Activated naive CD4-positive, alpha-beta T cell treated with anti-CD3 and anti-CD28 coated beads, Interleukin-2, amount 50 U/mL, for 72 hours (primary cell): ENCODE measurements around the gene CNTNAP2. TPM values are rescaled to one million over a fixed set of nuclear protein-coding genes. Genes with fewer than 3 reads are reported as not detected.

ENCODE experiments used
- ATAC-seq, 2 donors: fragments of 150-1000 bp; cut with Tn5 transposase; 2 replicates each; pipeline ENCODE4 v1.10.0; 2021; ENCODE audit warnings: mild to moderate bottlenecking in 2 of 2, moderate library complexity in 2 of 2
- DNase-seq, 2 donors: peaks; one replicate each; pipeline ENCODE4 v3.0.0; 2021 to 2022; ENCODE audit warnings: low spot score in 2 of 2
- H3K27ac Mint-ChIP-seq, 2 donors: one replicate each; pipeline ENCODE4 v1.8.0; 2022; ENCODE audit warnings: mild to moderate bottlenecking in 2 of 2, mixed read lengths in 2 of 2
- H3K36me3 Mint-ChIP-seq, 2 donors: one replicate each; pipeline ENCODE4 v1.8.0; 2022; ENCODE audit warnings: mixed read lengths in 2 of 2
- H3K9me3 Mint-ChIP-seq, 2 donors: one replicate each; pipeline ENCODE4 v1.8.0; 2022; ENCODE audit warnings: mixed read lengths in 2 of 2
- total RNA-seq, 2 donors: library from RNA; stranded (reverse); gene quantifications; one replicate each; pipeline ENCODE4 v1.2.3, GENCODE V29; 2022

Gene CNTNAP2
- total RNA-seq, 2 donors from 2014 or later, result not detected

GRCh38 chr7:147033641-147034040, 917.0 kb downstream of the CNTNAP2 start:
- ATAC-seq (no peak), DNase-seq (no peak)
- Mint-ChIP-seq H3K9me3 (peaks cover 14 to 18% of the 10 kb centered on the region in 2 donors), H3K27ac (no peak overlapping the region), H3K36me3 (no peaks in the 10 kb centered on the region)

- Mint-ChIP-seq H3K36me3 (no peaks in the 10 kb centered on the region), H3K27ac (no peak overlapping the region), H3K9me3 (peaks cover 0 to 13% of the 10 kb centered on the region in 2 donors)
- DNase-seq (no peak), ATAC-seq (no peak)
Observed at GRCh38 chr7:147041438-147041837, 924.8 kb downstream of the CNTNAP2 start.

- ATAC-seq (no peak), DNase-seq (no peak)
- H3K9me3 Mint-ChIP-seq, result peaks cover 0 to 4% of the 10 kb centered on the region in 2 donors
- no peak overlapping the region for H3K27ac Mint-ChIP-seq
- H3K36me3 Mint-ChIP-seq, result no peaks in the 10 kb centered on the region
Observed at GRCh38 chr7:147044941-147045340, 928.3 kb downstream of the CNTNAP2 start.

DNA sequence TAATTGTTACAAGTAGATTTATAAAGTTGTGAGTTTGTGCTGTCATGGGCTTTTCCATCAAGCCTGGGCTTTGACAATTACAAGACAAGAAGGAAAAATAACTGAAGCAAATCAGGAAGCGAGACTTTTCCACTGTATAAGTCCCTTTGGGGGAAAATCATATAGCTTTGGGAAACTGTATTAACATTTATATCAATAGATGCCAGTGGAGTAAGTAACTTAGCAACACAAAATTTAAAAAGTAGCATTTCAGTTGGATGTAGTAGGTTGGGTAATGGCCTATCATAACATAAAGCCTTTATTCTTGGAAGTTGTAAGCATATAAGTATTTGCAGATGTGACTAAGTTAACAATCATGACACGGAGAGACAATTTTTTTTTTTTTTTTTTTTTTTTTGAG, 931.1 kb downstream of the CNTNAP2 start:
- no peak overlapping the region for H3K27ac Mint-ChIP-seq
- ATAC-seq, result no peak

DNA sequence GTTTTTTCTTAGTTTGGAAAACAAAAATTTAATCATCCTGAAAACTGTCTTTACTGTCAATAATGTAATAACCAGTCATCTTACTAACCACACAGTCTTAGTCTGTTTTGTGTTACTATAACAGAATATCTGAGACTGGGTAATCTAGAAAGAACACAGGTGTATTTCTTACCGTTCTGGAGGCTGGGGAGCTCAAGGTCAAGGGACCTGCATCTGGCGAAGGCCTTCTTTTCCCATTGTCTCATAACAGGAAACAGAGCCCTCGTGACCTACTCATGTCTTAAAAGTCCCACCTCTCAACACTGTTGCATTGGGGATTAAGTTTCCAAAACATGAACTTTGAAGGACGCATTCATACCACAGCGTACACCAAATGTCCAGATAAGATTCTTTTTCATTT, 932.3 kb downstream of the CNTNAP2 start:
- DNase-seq, result no peak
- no peak overlapping the region for H3K27ac Mint-ChIP-seq
- peaks cover 0 to 8% of the 10 kb centered on the region in 2 donors for H3K9me3 Mint-ChIP-seq
- ATAC-seq, result no peak
- H3K36me3 Mint-ChIP-seq, result no peaks in the 10 kb centered on the region

More for the DNA sequence above, 931.1 kb downstream of the CNTNAP2 start:
- Mint-ChIP-seq H3K36me3 (no peaks in the 10 kb centered on the region), H3K9me3 (peaks cover 0 to 8% of the 10 kb centered on the region in 2 donors)
- DNase-seq, result no peak

DNA sequence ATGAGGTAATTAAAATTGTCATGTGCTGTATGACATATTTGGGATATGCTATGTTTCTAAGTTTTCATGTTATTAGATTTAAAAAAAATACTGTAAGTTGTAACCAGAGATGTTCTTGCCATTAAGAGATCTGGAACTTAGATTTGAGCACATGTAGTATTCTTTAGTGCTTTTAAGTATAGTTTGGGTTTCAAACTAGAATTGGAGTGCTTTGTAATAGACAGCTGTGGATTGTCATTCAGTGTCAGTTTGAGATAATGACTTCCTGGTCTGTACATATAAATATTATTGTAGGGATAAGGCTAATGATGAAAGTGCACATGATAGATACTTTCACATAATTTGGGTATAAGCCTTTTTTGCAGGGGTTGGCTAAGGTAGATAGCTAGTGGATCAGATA, 936.2 kb downstream of the CNTNAP2 start:
- ATAC-seq (no peak), DNase-seq (no peak)
- no peaks in the 10 kb centered on the region for H3K36me3 Mint-ChIP-seq
- H3K27ac Mint-ChIP-seq, result no peak overlapping the region
- peaks cover 0 to 5% of the 10 kb centered on the region in 2 donors for H3K9me3 Mint-ChIP-seq

- no peak overlapping the region for H3K27ac Mint-ChIP-seq
- ATAC-seq (no peak), DNase-seq (no peak)
- H3K9me3 Mint-ChIP-seq, result peaks cover 0 to 5% of the 10 kb centered on the region in 2 donors
- H3K36me3 Mint-ChIP-seq, result no peaks in the 10 kb centered on the region
Observed at GRCh38 chr7:147053746-147054145, 937.1 kb downstream of the CNTNAP2 start.

DNA sequence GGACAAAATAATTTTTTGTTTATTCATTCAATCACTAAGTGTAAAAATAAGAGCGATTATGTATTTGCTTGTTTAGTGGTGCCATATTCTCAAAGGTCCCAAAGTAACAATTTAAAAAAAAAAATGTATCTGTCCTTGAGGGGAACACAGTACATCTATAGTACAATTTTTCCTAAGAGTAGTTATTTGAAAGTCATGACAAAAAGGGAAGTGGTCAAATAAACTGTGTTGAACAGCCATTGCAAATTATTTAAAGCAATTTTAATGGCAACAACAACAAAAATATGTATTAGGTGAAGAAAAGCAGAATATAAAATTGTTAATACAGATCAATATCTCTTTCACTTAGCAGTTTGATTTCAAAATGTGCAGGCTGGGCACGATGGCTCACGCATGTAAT, 943.5 kb downstream of the CNTNAP2 start:
- no peak overlapping the region for H3K27ac Mint-ChIP-seq
- no peak for ATAC-seq

GRCh38 chr7:147062897-147063296, 946.3 kb downstream of the CNTNAP2 start:
- H3K9me3 Mint-ChIP-seq, result peaks cover 0 to 4% of the 10 kb centered on the region in 2 donors
- H3K36me3 Mint-ChIP-seq, result no peaks in the 10 kb centered on the region

More for the DNA sequence above, 943.5 kb downstream of the CNTNAP2 start:
- Mint-ChIP-seq H3K9me3 (peaks cover 0 to 4% of the 10 kb centered on the region in 2 donors), H3K36me3 (no peaks in the 10 kb centered on the region)
- no peak for DNase-seq

DNA sequence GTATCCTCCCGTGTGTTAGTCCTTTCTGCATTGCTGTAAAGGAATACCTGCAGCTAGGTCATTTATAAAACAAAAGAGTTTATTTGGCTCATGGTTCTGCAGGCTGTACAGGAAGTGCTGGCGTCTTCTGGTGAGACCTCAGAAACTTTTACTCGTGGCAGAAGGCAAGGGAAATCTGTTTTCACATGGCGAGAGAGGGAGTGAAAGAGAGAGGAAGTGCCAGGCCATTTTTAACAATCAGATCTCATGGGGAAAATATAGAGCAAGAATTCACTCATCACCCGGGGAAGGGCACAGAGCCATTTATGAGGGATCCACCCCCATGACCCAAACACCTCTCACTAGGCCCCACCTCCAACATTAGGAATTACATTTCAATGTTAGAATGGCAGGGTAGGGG, 952.2 kb downstream of the CNTNAP2 start:
- Mint-ChIP-seq H3K9me3 (peaks cover 18 to 22% of the 10 kb centered on the region in 2 donors), H3K36me3 (peaks cover 0 to 10% of the 10 kb centered on the region in 2 donors), H3K27ac (no peak overlapping the region)

More at GRCh38 chr7:147062897-147063296, 946.3 kb downstream of the CNTNAP2 start:
- ATAC-seq (no peak), DNase-seq (no peak)
- H3K27ac Mint-ChIP-seq, result no peak overlapping the region

GRCh38 chr7:147069771-147070170, 953.2 kb downstream of the CNTNAP2 start:
- ATAC-seq (no peak), DNase-seq (no peak)
- Mint-ChIP-seq H3K27ac (no peak overlapping the region), H3K9me3 (peaks cover 18 to 22% of the 10 kb centered on the region in 2 donors), H3K36me3 (peaks cover 0 to 10% of the 10 kb centered on the region in 2 donors)

More for the DNA sequence above, 952.2 kb downstream of the CNTNAP2 start:
- ATAC-seq (no peak), DNase-seq (no peak)

DNA sequence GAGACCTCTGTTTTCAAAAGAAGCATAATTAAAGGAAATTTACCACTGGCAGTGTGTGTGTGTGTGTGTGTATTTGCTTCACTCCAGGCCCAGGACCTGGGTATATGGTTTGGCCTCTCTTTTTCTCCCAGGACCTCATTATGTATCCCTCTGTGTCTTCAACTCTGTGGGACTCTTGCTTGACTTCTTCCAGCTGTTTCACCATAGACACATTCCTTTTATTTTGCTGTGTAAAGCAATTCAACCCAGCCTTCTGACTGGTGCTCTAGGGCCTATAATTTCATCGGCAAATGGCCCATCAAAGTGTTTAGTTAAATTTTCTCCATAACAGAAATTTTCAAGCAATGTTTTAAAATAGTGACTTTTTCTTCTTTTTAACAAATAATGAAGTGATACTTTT, 954.3 kb downstream of the CNTNAP2 start:
- Mint-ChIP-seq H3K27ac (no peak overlapping the region), H3K36me3 (peaks cover 0 to 10% of the 10 kb centered on the region in 2 donors), H3K9me3 (peaks cover 18 to 22% of the 10 kb centered on the region in 2 donors)
- DNase-seq (no peak), ATAC-seq (no peak)

DNA sequence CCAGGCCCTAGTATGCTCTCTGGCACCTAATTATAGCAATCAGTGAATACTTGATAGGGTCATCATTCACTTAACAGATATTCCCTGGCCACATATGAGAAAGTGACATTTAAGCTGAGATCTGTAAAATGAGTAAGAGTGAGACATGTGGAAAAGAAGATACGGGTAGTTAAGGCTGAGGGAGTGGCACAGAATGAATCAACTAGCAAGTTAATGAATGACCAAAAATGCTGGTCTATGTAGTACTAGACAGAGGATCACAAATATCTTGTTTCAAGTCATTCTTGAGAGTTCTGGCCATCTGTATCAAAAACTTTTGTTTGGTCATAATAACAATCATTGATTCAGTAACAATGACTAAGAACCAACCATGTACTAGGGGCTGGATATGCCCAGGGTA, 954.9 kb downstream of the CNTNAP2 start:
- H3K36me3 Mint-ChIP-seq, result peaks cover 0 to 10% of the 10 kb centered on the region in 2 donors
- H3K9me3 Mint-ChIP-seq, result peaks cover 18 to 22% of the 10 kb centered on the region in 2 donors
- H3K27ac Mint-ChIP-seq, result no peak overlapping the region
- DNase-seq (no peak), ATAC-seq (no peak)

DNA sequence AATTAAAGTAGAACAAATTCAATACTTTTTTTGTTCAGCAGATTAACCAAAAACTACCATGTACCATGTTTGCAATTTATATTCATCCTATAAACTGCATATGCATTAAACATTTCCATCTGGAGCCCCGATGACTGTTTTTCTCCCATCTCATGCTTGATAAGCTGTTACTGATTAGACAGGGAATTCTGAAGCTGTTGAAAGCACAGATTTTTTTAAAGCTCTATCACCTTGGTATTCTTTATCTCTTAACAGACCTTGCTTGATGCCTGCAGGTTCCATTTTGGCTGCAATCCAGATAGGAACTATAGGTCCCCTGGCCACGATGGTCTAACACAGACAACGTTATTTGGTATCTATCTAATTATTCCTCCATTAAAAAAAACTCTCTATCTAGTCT, 961.7 kb downstream of the CNTNAP2 start:
- ATAC-seq, result no peak
- no peak overlapping the region for H3K27ac Mint-ChIP-seq
- no peak for DNase-seq
- peaks cover 4% of the 10 kb centered on the region in 2 donors for H3K9me3 Mint-ChIP-seq
- no peaks in the 10 kb centered on the region for H3K36me3 Mint-ChIP-seq

GRCh38 chr7:147079083-147079482, 962.5 kb downstream of the CNTNAP2 start:
- no peak overlapping the region for H3K27ac Mint-ChIP-seq
- no peaks in the 10 kb centered on the region for H3K36me3 Mint-ChIP-seq
- no peaks in the 10 kb centered on the region for H3K9me3 Mint-ChIP-seq
- DNase-seq, result no peak
- ATAC-seq, result no peak

DNA sequence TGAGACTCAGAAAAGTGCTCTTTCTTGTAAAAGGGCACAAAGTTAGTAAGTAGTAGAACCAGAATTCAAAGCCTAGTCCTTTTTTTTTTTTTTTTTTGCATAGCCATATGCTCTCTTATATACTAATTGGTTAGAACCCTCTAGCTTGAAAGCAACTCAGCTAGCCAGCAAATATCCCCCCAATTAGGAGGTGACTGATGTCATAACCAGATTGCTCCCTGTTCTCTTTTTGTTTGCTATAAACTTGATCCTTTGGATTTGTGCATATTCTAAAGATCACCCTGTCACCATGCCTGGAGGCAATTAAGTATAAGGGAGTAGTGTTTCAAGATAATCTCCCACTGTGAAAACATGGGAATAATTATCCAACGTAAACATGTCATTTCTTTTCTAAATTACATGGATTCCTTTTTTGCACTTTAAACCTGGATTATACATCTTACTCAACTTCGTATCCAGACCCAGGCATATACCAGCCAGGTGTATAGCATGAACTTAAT, 963.4 kb downstream of the CNTNAP2 start:
- Mint-ChIP-seq H3K36me3 (no peaks in the 10 kb centered on the region), H3K27ac (no peak overlapping the region), H3K9me3 (no peaks in the 10 kb centered on the region)
- ATAC-seq (no peak), DNase-seq (no peak)

DNA sequence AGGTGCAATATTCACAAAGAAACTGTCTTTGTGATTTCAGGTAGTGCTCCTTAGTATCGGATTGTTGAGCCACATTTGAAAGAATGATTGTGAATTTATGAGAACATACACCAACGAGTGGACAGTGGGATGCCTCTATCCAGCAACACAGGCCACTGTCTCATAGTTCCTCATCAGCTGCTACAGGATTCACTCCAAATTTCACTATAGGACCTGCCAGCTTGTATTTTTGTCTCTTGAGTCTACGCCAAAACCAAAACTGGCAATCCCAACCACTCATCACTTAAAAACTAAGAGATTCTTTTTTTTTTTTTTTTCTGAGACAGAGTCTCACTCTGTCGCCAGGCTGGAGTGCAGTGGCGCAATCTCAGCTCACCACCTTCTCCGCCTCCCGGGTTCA, 964.5 kb downstream of the CNTNAP2 start:
- Mint-ChIP-seq H3K27ac (no peak overlapping the region), H3K9me3 (peaks cover 0 to 4% of the 10 kb centered on the region in 2 donors), H3K36me3 (no peaks in the 10 kb centered on the region)
- DNase-seq (no peak), ATAC-seq (no peak)

- H3K27ac Mint-ChIP-seq, result no peak overlapping the region
- DNase-seq (no peak), ATAC-seq (no peak)
- H3K9me3 Mint-ChIP-seq, result peaks cover 0 to 10% of the 10 kb centered on the region in 2 donors
- H3K36me3 Mint-ChIP-seq, result no peaks in the 10 kb centered on the region
Observed at GRCh38 chr7:147089051-147089461, 972.5 kb downstream of the CNTNAP2 start.
